Trophoblast cell (in vitro differentiated cells and primary cell): ENCODE measurements around the gene CNOT3.

Source experiments
- DNase-seq, 2 donors: peaks; one replicate each; pipeline ENCODE4 v3.0.0-alpha.2; 2016
- H2AFZ ChIP-seq: 2 replicates; pipeline ENCODE4 v1.6.1; 2013; ENCODE audit warnings: low read length, moderate library complexity, mild to moderate bottlenecking; ENCODE audit not compliant: insufficient read depth, poor library complexity
- H2AK5ac ChIP-seq: 2 replicates; pipeline ENCODE4 v1.6.1; 2013; ENCODE audit warnings: mild to moderate bottlenecking, low read length
- H2BK120ac ChIP-seq: 2 replicates; pipeline ENCODE4 v1.6.1; 2013; ENCODE audit warnings: low read length, mild to moderate bottlenecking, moderate library complexity; ENCODE audit not compliant: insufficient read depth, poor library complexity
- H2BK12ac ChIP-seq: 2 replicates; pipeline ENCODE4 v1.6.1; 2013; ENCODE audit warnings: mild to moderate bottlenecking, low read length, moderate library complexity
- H2BK5ac ChIP-seq: 2 replicates; pipeline ENCODE4 v1.6.1; 2013; ENCODE audit warnings: low read length, low read depth, moderate library complexity, mild to moderate bottlenecking; ENCODE audit not compliant: poor library complexity
- H3K14ac ChIP-seq: 2 replicates; pipeline ENCODE4 v1.6.1; 2013; ENCODE audit warnings: mild to moderate bottlenecking, low read length
- H3K18ac ChIP-seq: 2 replicates; pipeline ENCODE4 v1.6.1; 2013; ENCODE audit warnings: mild to moderate bottlenecking, low read length
- H3K23ac ChIP-seq: 2 replicates; pipeline ENCODE4 v1.6.1; 2013; ENCODE audit warnings: low read length
- H3K27ac ChIP-seq: 2 replicates; pipeline ENCODE4 v1.5.1; 2013; ENCODE audit warnings: low read depth, mild to moderate bottlenecking, inconsistent platforms, low read length, moderate library complexity
- H3K27me3 ChIP-seq: 2 replicates; pipeline ENCODE4 v1.6.1; 2013; ENCODE audit warnings: inconsistent platforms, mild to moderate bottlenecking, low read length, moderate library complexity; ENCODE audit not compliant: insufficient read depth
- H3K36me3 ChIP-seq, 2 experiments: 1 replicate in 1 of 2; 2 replicates in 1 of 2; pipeline ENCODE4 v1.6.1; 2013; ENCODE audit warnings: low read length in 2 of 2, mild to moderate bottlenecking in 2 of 2, moderate library complexity in 1 of 2; ENCODE audit not compliant: insufficient read depth in 2 of 2, control insufficient read depth in 1 of 2
- H3K4ac ChIP-seq: 2 replicates; pipeline ENCODE4 v1.6.1; 2013; ENCODE audit warnings: low read depth, mild to moderate bottlenecking, low read length, moderate library complexity
- H3K4me1 ChIP-seq, 2 experiments: 1 replicate in 1 of 2; 2 replicates in 1 of 2; pipeline ENCODE4 v1.6.1; 2013; ENCODE audit warnings: low read length in 2 of 2, mild to moderate bottlenecking in 2 of 2, moderate library complexity in 1 of 2; ENCODE audit not compliant: insufficient read depth in 2 of 2, control insufficient read depth in 1 of 2
- H3K4me2 ChIP-seq: 2 replicates; pipeline ENCODE4 v1.6.1; 2013; ENCODE audit warnings: inconsistent platforms, mild to moderate bottlenecking, low read length, moderate library complexity
- H3K4me3 ChIP-seq: 2 replicates; pipeline ENCODE4 v1.5.1; 2013; ENCODE audit warnings: mild to moderate bottlenecking, low read depth, low read length, inconsistent platforms
- H3K79me1 ChIP-seq: one replicate; pipeline ENCODE4 v1.6.1; 2013; ENCODE audit warnings: low read length
- H3K79me2 ChIP-seq: 2 replicates; pipeline ENCODE4 v1.6.1; 2013; ENCODE audit warnings: low read length, mild to moderate bottlenecking; ENCODE audit not compliant: control insufficient read depth, insufficient read depth, poor library complexity
- H3K9ac ChIP-seq: 2 replicates; pipeline ENCODE4 v1.6.1; 2013; ENCODE audit warnings: mild to moderate bottlenecking, low read length
- H3K9me3 ChIP-seq: 2 replicates; pipeline ENCODE4 v1.6.1; 2013; ENCODE audit warnings: low read depth, mild to moderate bottlenecking, control low read depth, inconsistent platforms, low read length; ENCODE audit not compliant: insufficient read depth
- H4K12ac ChIP-seq: 2 replicates; pipeline ENCODE4 v1.6.1; 2013; ENCODE audit warnings: low read depth, mild to moderate bottlenecking, low read length, moderate library complexity
- H4K8ac ChIP-seq: 2 replicates; pipeline ENCODE4 v1.6.1; 2013; ENCODE audit warnings: low read depth, mild to moderate bottlenecking, low read length, moderate library complexity
- H4K91ac ChIP-seq: one replicate; pipeline ENCODE4 v1.6.1; 2013; ENCODE audit warnings: low read depth, mild to moderate bottlenecking, low read length, moderate library complexity
- WGBS: extraction: QIAGEN DNeasy Blood & Tissue Kit; methylation state at CpG from one replicate; pipeline ENCODE4 v1.1.7; 2013; ENCODE audit warnings: missing lambda C conversion rate; ENCODE audit not compliant: insufficient read length, insufficient coverage; ENCODE audit errors: extremely low coverage; 5-methylcytosine and 5-hydroxymethylcytosine counted together

CNOT3 gene

GRCh38 chr19:54115109-54116063 is 22.2 kb upstream of the CNOT3 start, which contains the start of the genes PRPF31 and TFPT:
TSS of gene PRPF31 (plus strand) at chr19:54115754. CDS start at chr19:54118279, 2,525 bp downstream.
TSS of gene TFPT (minus strand) at chr19:54115657. CDS start at chr19:54115269, 388 bp downstream.
- Histone ChIP-seq H3K18ac (peak within 1 kb of the TSS; percentile 51), H3K4me2 (peak within 1 kb of the TSS; percentile 73), H2BK12ac (no peak within 1 kb of the TSS), H3K27ac (peak within 1 kb of the TSS; percentile 52), H4K91ac (peak within 1 kb of the TSS; percentile 72), H3K4me1 (peaks cover 8 to 10% of the 10 kb centered on the region in 2 experiments), H4K12ac (peak within 1 kb of the TSS; percentile 68), H3K36me3 (peaks cover 28 to 31% of the 10 kb centered on the region in 2 experiments), H3K79me2 (peaks cover 9% of the 10 kb centered on the region), H3K4ac (peak within 1 kb of the TSS; percentile 43), H2BK5ac (peak within 1 kb of the TSS; percentile 71), H3K9me3 (no peaks in the 10 kb centered on the region), H2AFZ (peak within 1 kb of the TSS; percentile 74), H3K4me3 (peak within 1 kb of the TSS; percentile 87), H2BK120ac (peak within 1 kb of the TSS; percentile 20), H3K14ac (peak within 1 kb of the TSS; percentile 64), H4K8ac (peak within 1 kb of the TSS; percentile 92), H3K23ac (no peak within 1 kb of the TSS), H3K9ac (peak within 1 kb of the TSS; percentile 93), H2AK5ac (peak within 1 kb of the TSS; percentile 85), H3K27me3 (no peaks in the 10 kb centered on the region), H3K79me1 (peaks cover 10% of the 10 kb centered on the region)
- peak; percentile 97 to 100 for DNase-seq
- WGBS = no CpG with 5 or more reads among the region's 60 CpGs

- no peak for DNase-seq
- peaks cover 1% of the 10 kb centered on the region for H3K9me3 ChIP-seq
- H3K18ac ChIP-seq = no peak overlapping the region
- H2AK5ac ChIP-seq = no peak overlapping the region
- no peak overlapping the region for H2AFZ ChIP-seq
- H4K8ac ChIP-seq = no peak overlapping the region
- WGBS = no CpG with 5 or more reads among the region's 10 CpGs
- H3K4me1 ChIP-seq = peaks cover 0 to 4% of the 10 kb centered on the region in 2 experiments
- peaks cover 68 to 71% of the 10 kb centered on the region in 2 experiments for H3K36me3 ChIP-seq
- no peak overlapping the region for H3K14ac ChIP-seq
- no peak overlapping the region for H3K4me3 ChIP-seq
- H3K27ac ChIP-seq = no peak overlapping the region
- H3K4ac ChIP-seq = no peak overlapping the region
- no peak overlapping the region for H3K4me2 ChIP-seq
- H2BK12ac ChIP-seq = no peak overlapping the region
- H3K79me1 ChIP-seq = no peaks in the 10 kb centered on the region
- no peak overlapping the region for H4K12ac ChIP-seq
- no peak overlapping the region for H3K9ac ChIP-seq
- no peak overlapping the region for H2BK120ac ChIP-seq
- H3K79me2 ChIP-seq = no peaks in the 10 kb centered on the region
- H3K23ac ChIP-seq = no peak overlapping the region
- no peaks in the 10 kb centered on the region for H3K27me3 ChIP-seq
- no peak overlapping the region for H2BK5ac ChIP-seq
- no peak overlapping the region for H4K91ac ChIP-seq
Measured at GRCh38 chr19:54121259-54121658, 16.3 kb upstream of the CNOT3 start.

- Histone ChIP-seq H3K23ac (no peak overlapping the region), H3K9me3 (peaks cover 1% of the 10 kb centered on the region), H3K4me1 (no peaks in the 10 kb centered on the region), H2AFZ (no peak overlapping the region), H2BK5ac (no peak overlapping the region), H3K4ac (no peak overlapping the region), H3K79me1 (no peaks in the 10 kb centered on the region), H3K9ac (no peak overlapping the region), H3K79me2 (no peaks in the 10 kb centered on the region), H3K14ac (no peak overlapping the region), H4K91ac (no peak overlapping the region), H4K12ac (no peak overlapping the region), H2AK5ac (no peak overlapping the region), H3K27me3 (no peaks in the 10 kb centered on the region), H3K4me3 (no peak overlapping the region), H4K8ac (no peak overlapping the region), H3K4me2 (no peak overlapping the region), H2BK12ac (no peak overlapping the region), H2BK120ac (no peak overlapping the region), H3K27ac (no peak overlapping the region), H3K36me3 (peaks cover 83 to 89% of the 10 kb centered on the region in 2 experiments), H3K18ac (no peak overlapping the region)
- no peak for DNase-seq
- no CpG with 5 or more reads among the region's 17 CpGs for WGBS
Measured at GRCh38 chr19:54123682-54124081, 13.9 kb upstream of the CNOT3 start.

- Histone ChIP-seq H3K4me1 (no peaks in the 10 kb centered on the region), H2AFZ (no peak overlapping the region), H4K8ac (no peak overlapping the region), H2BK12ac (no peak overlapping the region), H3K36me3 (peaks cover 89 to 94% of the 10 kb centered on the region in 2 experiments), H2BK5ac (no peak overlapping the region), H3K4me3 (no peak overlapping the region), H3K27ac (no peak overlapping the region), H3K9me3 (peaks cover 1% of the 10 kb centered on the region), H3K14ac (no peak overlapping the region), H3K27me3 (no peaks in the 10 kb centered on the region), H4K91ac (no peak overlapping the region), H3K23ac (no peak overlapping the region), H3K18ac (no peak overlapping the region), H3K79me2 (no peaks in the 10 kb centered on the region), H3K4ac (no peak overlapping the region), H2BK120ac (no peak overlapping the region), H4K12ac (no peak overlapping the region), H2AK5ac (no peak overlapping the region), H3K4me2 (no peak overlapping the region), H3K79me1 (no peaks in the 10 kb centered on the region), H3K9ac (no peak overlapping the region)
- WGBS = no CpG with 5 or more reads among the region's 19 CpGs
- no peak for DNase-seq
Measured at GRCh38 chr19:54124393-54124792, 13.2 kb upstream of the CNOT3 start.
